Body of pancreas (tissue), 4 donors: ENCODE measurements around the gene PCBD2.

Experiments used
- CTCF ChIP-seq, 7 experiments: fragments of 450-650 bp in 4 of 7; fragments of 200-600 bp in 3 of 7; sonication (generic) in 3 of 7; IDR thresholded peaks; one replicate each; pipeline ENCODE4 v1.5.1; 2016 to 2019; ENCODE audit warnings: antibody characterized with exemption in 7 of 7
- POLR2A ChIP-seq, 3 donors: fragments of 450-650 bp; IDR thresholded peaks; one replicate each; pipeline ENCODE4 v1.6.1; 2016; ENCODE audit warnings: antibody characterized with exemption in 3 of 3, mild to moderate bottlenecking in 2 of 3

GRCh38 chr5:134873987-134874830 lies 30.7 kb upstream of the PCBD2 start, which contains the start of gene TXNDC15:
- TF ChIP-seq CTCF (IDR thresholded peaks at IDR 0.05), result peak in 2 of 7 experiments; percentile 0 to 10
- TF ChIP-seq POLR2A (IDR thresholded peaks at IDR 0.05), result peak; percentile 77 to 87 (median 79)
